Measurements from ENCODE around the gene FXYD2. TPM values are rescaled to one million over a fixed set of nuclear protein-coding genes. Genes with fewer than 3 reads are reported as not detected.

Gene FXYD2
- total and polyA plus RNA-seq, 2 of the 4 experiments (the other 2 are of a cell fraction) = 0.09 TPM; not detected in 1

DNA sequence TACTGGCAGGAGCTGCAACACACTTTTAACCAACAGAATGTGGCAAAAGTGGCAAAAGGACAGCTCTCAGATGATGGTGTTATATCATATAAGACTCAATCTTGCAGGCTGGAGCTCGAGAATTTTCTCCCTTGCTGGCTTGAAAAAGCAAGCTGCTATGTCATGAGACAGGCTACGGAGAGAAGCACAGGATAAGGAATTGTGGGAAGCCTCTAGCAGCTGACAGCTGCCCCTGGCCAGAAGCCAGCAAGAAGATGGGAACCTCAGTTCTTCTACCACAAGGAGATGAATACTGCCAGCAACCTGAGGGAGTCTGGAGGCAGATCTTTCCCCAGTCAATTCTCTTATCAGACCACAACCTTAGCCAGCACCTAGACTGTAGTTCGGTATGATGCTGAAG lies 27.3 kb upstream of the FXYD2 start:
- H3K27me3 ChIP-seq (ENCODE audit: control insufficient read depth, insufficient read depth, low read length) = peaks cover 8% of the 10 kb centered on the region
- TF ChIP-seq MXI1 (IDR thresholded peaks at IDR 0.05; ENCODE audit: borderline replicate concordance, low read depth, low read length) (no peak), SMC3 (IDR thresholded peaks at IDR 0.05; ENCODE audit: low read depth, low read length) (no peak), RCOR1 (IDR thresholded peaks at IDR 0.05; ENCODE audit: insufficient replicate concordance, low read length) (no peak), RFX5 (IDR thresholded peaks at IDR 0.05; ENCODE audit: low read depth, low read length) (no peak), POLR2A (IDR thresholded peaks at IDR 0.05; ENCODE audit: low read depth, low read length) (no peak), ELK1 (IDR thresholded peaks at IDR 0.05; ENCODE audit: borderline replicate concordance, low read depth, low read length) (no peak), CHD1 (IDR thresholded peaks at IDR 0.05; ENCODE audit: low read depth, low read length) (no peak), NFE2L2 (IDR thresholded peaks at IDR 0.05; ENCODE audit: low read depth, low read length) (no peak), BHLHE40 (IDR thresholded peaks at IDR 0.05; ENCODE audit: low read depth, low read length) (no peak), FOS (IDR thresholded peaks at IDR 0.05; ENCODE audit: low read depth, low read length) (no peak), MAZ (IDR thresholded peaks at IDR 0.05; ENCODE audit: borderline replicate concordance, low read depth, low read length) (no peak), USF2 (IDR thresholded peaks at IDR 0.05; ENCODE audit: low read depth, low read length) (no peak), CEBPB (IDR thresholded peaks at IDR 0.05; ENCODE audit: low read depth, low read length) (no peak), MAFK (IDR thresholded peaks at IDR 0.05; ENCODE audit: low read depth, low read length) (no peak)
- H3K18ac ChIP-seq (ENCODE audit: low read depth, low read length) = no peak overlapping the region
- ChIA-PET CTCF (no interaction called here), POLR2A (ENCODE audit: unreplicated experiment) (no interaction called here)
- WGBS, 2 experiments (ENCODE audit: extremely low coverage in 2 of 2, insufficient read length in 1 of 2) = no CpG with 5 or more reads among the region's 3 CpGs
- no peak overlapping the region for H4K91ac ChIP-seq (ENCODE audit: insufficient read depth, low read depth, low read length)
- H3K9me1 ChIP-seq (ENCODE audit: insufficient read depth, low read length) = no peaks in the 10 kb centered on the region
- no peak overlapping the region for H2BK20ac ChIP-seq (ENCODE audit: low read depth, low read length)
- no peaks in the 10 kb centered on the region for H3K79me1 ChIP-seq (ENCODE audit: low read depth in 1 of 2, low read length in 2 of 2)
- no peak for ATAC-seq (ENCODE audit: low read depth)
- in situ Hi-C loops (cut with MboI; ENCODE audit: low sequenced_read_pairs) (no loop called here), dilution Hi-C loops (cut with HindIII; ENCODE audit: low sequenced_read_pairs, unreplicated experiment) (no loop called here), intact Hi-C loops (cut with micrococcal nuclease) (no loop called here)
- no peak overlapping the region for H3K4me3 ChIP-seq (ENCODE audit: insufficient read depth, low read depth, low read length)
- H3K23ac ChIP-seq (ENCODE audit: low read depth, low read length) = no peak overlapping the region
- H4K20me1 ChIP-seq (ENCODE audit: insufficient read depth, low read length) = no peaks in the 10 kb centered on the region
- no peak overlapping the region for H4K8ac ChIP-seq (ENCODE audit: low read depth in 2 of 2, low read length in 2 of 2)
- no peak overlapping the region for H3K56ac ChIP-seq (ENCODE audit: extremely low read depth, insufficient read depth, low read length)
- H3K9me3 ChIP-seq (ENCODE audit: control insufficient read depth, insufficient read depth, low read length) = no peaks in the 10 kb centered on the region
- no peak for DNase-seq
- no peak overlapping the region for H2BK120ac ChIP-seq (ENCODE audit: low read depth, low read length)
- no peak overlapping the region for H2AFZ ChIP-seq (replicated peaks; ENCODE audit: low read length, poor library complexity)
- no TSS peak for BruUV-seq (replicated peaks)
- no peak overlapping the region for H3K14ac ChIP-seq (replicated peaks; ENCODE audit: low read depth, low read length)
- H3K27ac ChIP-seq (ENCODE audit: insufficient read depth, low read length) = no peak overlapping the region
- no peak overlapping the region for H2BK15ac ChIP-seq (ENCODE audit: low read depth, low read length)
- H2AK9ac ChIP-seq (replicated peaks; ENCODE audit: low read depth, low read length, poor library complexity) = no peak overlapping the region
- H3K4me1 ChIP-seq (ENCODE audit: control insufficient read depth, insufficient read depth, low read length) = no peaks in the 10 kb centered on the region
- H2BK5ac ChIP-seq (ENCODE audit: low read depth, low read length, poor library complexity, severe bottlenecking) = no peak overlapping the region
- H3K4me2 ChIP-seq (ENCODE audit: low read depth, low read length) = no peak overlapping the region
- no peak overlapping the region for H3K9ac ChIP-seq (ENCODE audit: low read depth, low read length)
- H3K36me3 ChIP-seq (ENCODE audit: control insufficient read depth, insufficient read depth, low read length) = no peaks in the 10 kb centered on the region
- no peak overlapping the region for H4K5ac ChIP-seq (ENCODE audit: low read depth, low read length)
- H2AK5ac ChIP-seq (ENCODE audit: low read depth, low read length) = no peak overlapping the region
- no peak overlapping the region for H3K4ac ChIP-seq (ENCODE audit: low read depth, low read length)

Data from IMR-90 (cell line).